GM21515 (cell line): Measurements from ENCODE around the gene ANK3.

Experiments used
- ATAC-seq: cut with Tn5 transposase; IDR thresholded peaks from one replicate; pipeline ENCODE4 v1.9.1; 2021; ENCODE audit not compliant: unreplicated experiment

ANK3 gene

GRCh38 chr10:60348982-60349381, 40.7 kb downstream of the ANK3 start:
- no peak for ATAC-seq

GRCh38 chr10:60347270-60347669, 42.4 kb downstream of the ANK3 start:
- no peak for ATAC-seq

GRCh38 chr10:60346661-60347060, 43.0 kb downstream of the ANK3 start:
- no peak for ATAC-seq

GRCh38 chr10:60343254-60343653, 46.4 kb downstream of the ANK3 start:
- no peak for ATAC-seq

- no peak for ATAC-seq
These were observed 47.7 kb downstream of the ANK3 start for GRCh38 chr10:60341969-60342368.

- ATAC-seq: no peak
These were observed 48.7 kb downstream of the ANK3 start for GRCh38 chr10:60340973-60341372.

DNA sequence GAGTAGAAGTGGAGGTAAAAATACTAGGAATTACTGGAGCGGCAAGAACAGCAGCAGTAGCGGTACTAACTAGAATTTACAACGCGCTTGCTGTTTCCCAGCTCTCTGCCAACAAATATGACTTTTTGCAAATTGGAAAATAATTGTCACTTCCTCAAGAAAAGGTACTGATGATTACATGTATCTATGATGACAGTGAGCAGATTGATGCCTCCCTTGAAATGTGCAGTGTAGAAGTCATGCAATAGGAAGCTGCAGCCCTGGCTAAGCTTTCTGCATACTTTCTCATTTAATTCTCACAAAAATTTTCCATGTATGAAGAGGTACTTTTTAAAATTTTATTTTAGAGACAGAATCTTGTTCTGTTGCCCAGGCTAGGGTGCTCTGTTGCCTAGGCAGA, 49.9 kb downstream of the ANK3 start:
- no peak for ATAC-seq

GRCh38 chr10:60338786-60339185, 50.9 kb downstream of the ANK3 start:
- no peak for ATAC-seq

DNA sequence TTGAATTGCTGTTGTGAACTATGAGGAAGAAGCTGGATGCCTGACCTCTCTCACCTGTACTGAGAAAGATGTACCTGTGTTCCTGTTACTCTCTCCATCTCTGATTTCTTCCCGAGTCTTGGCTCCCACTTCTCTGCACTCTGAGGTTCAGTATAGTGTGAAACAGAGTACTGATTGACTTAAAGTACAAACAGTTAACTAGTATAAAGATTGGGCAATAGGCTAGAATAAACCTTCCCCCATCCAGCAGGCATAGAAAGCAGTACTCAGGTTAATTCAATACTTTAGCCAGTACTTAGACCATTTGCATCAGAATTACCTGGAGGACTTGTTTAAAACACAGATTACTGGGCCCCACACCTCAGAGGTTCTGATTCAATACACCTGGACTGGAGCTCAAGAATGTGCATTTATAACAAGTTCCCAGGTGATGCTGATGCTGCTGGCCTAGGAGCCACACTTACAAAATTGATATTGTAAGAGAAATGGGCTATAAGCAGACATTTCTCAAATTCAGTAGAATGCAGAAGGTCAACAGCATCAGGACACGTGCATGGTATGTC, 51.6 kb downstream of the ANK3 start:
- ATAC-seq: no peak

DNA sequence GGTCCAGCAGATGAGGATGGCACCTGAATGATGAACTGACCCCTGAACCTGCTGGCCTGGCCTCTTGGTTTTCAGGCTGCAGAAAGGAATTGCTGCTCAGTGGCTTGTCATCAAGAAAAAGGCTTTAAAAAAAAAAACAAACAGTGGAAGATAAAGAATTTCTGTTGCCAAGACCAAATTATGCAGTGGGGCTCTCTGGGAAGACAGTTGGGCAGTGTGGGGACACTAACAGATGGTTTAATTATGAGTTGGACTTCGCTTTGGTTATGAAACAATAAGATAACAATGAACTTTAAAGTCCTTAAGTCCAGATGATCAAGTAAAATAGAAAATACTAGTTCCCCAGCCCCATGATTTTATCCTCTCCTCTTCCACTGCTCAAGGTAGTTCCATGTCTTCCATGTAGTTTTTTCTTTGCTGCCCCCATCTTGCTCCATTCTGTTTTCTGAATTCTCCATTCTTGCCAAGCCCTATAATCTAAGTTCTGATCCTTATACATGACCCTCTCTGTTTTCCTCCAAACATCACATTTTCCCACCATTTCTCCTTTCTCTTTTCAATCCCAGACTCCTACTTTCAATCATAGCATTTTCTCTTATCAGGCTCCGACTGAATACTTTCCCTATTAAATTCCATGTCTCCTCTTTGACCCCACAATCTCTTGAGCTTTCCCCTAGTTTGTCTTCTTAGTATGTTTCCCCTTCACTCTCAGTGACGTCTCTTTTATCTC, 52.6 kb downstream of the ANK3 start:
- no peak for ATAC-seq

- no peak for ATAC-seq
These were observed 54.0 kb downstream of the ANK3 start for GRCh38 chr10:60335708-60336107.

DNA sequence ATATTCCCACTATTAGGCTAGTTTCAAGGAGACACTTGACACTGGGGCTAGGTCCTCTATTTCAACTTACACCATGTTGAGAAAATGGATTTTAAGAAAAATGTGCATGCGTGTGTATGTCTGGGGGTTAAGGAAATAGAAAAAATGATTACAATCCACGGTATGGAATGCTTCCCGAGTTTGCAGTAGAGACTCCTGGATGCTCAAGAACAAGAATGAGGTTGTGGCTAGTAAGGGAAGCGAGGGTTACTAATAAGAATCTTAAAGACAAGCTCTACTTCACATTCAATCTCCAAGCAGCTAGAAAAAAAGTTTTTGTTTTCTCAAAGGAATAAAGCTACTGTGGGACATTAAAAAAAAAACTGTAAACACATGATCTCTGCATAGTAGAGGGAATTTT, 54.7 kb downstream of the ANK3 start:
- no peak for ATAC-seq

- ATAC-seq: no peak
These were observed 57.3 kb downstream of the ANK3 start for GRCh38 chr10:60332371-60332770.

DNA sequence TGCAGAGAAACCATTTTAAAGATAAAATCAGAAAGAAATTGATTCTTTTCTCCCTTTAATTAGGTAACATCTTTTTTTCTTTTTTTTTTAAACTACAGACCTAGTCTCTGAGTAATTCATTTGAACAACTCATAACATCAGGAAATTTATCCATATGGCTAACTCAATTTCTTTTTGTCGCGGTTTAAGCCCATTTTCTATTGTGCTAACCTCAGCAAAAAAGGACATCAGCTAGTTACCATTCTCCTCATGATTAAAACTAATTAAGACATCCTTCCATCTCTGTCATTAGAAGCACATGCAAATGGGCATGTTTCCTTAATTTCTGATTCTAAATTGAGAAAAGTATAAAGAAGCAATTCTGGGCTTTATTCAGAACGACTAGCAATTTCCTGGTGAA, 57.8 kb downstream of the ANK3 start:
- no peak for ATAC-seq

DNA sequence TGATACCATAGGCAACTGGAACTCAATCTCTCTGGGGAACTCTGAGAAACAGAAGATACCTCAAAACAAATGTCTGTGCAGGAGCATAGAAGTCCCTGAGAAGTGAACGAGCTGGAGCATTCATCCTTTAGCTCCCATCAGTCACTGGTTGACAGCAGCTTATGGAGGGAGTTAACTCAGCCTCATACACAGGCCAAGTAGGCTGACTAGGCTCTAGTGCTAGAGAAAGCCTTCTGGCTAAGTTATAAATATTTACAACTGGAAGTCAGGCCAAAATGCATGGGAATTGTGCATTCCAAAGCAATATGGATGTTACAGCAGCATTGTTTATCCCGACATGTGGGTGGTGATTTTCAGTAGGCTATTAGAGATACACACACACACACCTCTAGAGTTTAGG, 66.5 kb downstream of the ANK3 start:
- no peak for ATAC-seq

- ATAC-seq: no peak
These were observed 69.0 kb downstream of the ANK3 start for GRCh38 chr10:60320666-60321065.

DNA sequence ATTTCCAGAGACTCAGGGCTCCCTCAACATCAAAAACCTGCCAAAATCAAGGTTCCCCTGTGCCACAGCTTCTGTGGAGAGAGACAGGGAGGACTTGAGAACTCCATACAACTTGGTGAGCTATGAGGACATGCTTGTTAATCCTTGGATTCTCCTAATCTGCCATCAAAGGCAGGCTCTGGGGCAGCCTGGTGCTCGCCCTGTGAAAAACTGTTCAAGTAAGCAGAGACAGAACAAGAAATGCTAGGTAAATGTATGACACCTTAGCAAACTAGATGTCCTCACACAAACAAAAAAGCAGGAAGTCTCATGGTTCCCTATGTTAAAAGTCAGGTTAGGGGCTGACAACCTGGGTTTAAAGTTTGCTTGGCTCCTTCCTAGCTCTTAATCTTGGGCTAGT, 73.6 kb downstream of the ANK3 start:
- no peak for ATAC-seq

DNA sequence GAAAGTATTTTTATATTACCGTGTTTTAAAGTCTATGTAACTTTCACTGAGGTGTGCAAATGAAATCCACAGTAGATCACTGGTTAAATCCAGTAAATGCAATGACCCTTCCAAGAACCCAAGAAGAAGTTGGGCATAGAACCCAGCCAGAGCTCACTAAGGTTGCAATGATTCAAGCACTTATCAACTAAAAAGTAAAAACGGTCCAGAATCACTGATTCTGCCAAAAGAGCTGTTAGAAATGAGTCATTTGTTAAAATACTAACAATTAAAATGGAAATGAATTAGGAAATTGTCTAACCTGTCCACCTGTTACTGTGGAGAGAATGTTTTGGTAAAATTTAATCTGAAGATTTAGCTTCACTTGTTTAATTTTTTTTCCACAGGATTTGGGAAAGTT, 74.4 kb downstream of the ANK3 start:
- ATAC-seq: no peak

- ATAC-seq: no peak
These were observed 75.4 kb downstream of the ANK3 start for GRCh38 chr10:60314069-60314940.

- ATAC-seq: no peak
These were observed 76.1 kb downstream of the ANK3 start for GRCh38 chr10:60313589-60313952.

- ATAC-seq: no peak
These were observed 76.7 kb downstream of the ANK3 start for GRCh38 chr10:60312818-60313588.
